Fibroblast of villous mesenchyme (primary cell): ENCODE measurements around the gene AZU1. TPM values are rescaled to one million over a fixed set of nuclear protein-coding genes. Genes with fewer than 3 reads are reported as not detected.
"Not testable (repeated sequence)": the region's sequence is repeated elsewhere in the genome, so short reads cannot be mapped to it uniquely, and the experiment has no call there.

ENCODE experiments used
- DNase-seq: peaks from one replicate; pipeline ENCODE4 v3.0.0-alpha.2; 2010; ENCODE audit warnings: low read depth
- H3K4me3 ChIP-seq: 2 replicates; pipeline ENCODE4 v1.5.1; 2011; ENCODE audit warnings: low read depth, mild to moderate bottlenecking, low read length
- CTCF ChIP-seq: IDR thresholded peaks from 2 replicates; pipeline ENCODE4 v1.5.1; 2012; ENCODE audit warnings: low read depth, mild to moderate bottlenecking, low read length; ENCODE audit not compliant: insufficient read depth
- total RNA-seq: library from RNA; depleted of rRNA; stranded (reverse); fragments of >200 nt; gene quantifications from 2 replicates; pipeline ENCODE4 v1.2.3, GENCODE V29; 2012

Gene AZU1
- total RNA-seq, 1 donor, result not detected

- H3K4me3 ChIP-seq, result no peak overlapping the region
- DNase-seq, result no peak
- TF ChIP-seq CTCF, result no peak
Observed at GRCh38 chr19:815079-815774, 12.4 kb upstream of the AZU1 start.

GRCh38 chr19:815775-816499 lies 11.7 kb upstream of the AZU1 start:
- TF ChIP-seq CTCF, result no peak
- no peak for DNase-seq
- H3K4me3 ChIP-seq, result no peak overlapping the region

GRCh38 chr19:816500-816857 lies 11.2 kb upstream of the AZU1 start:
- no peak overlapping the region for H3K4me3 ChIP-seq
- no peak for TF ChIP-seq CTCF

GRCh38 chr19:820212-820611 lies 7.4 kb upstream of the AZU1 start:
- not testable (repeated sequence) for H3K4me3 ChIP-seq, DNase-seq

More at GRCh38 chr19:816500-816857, 11.2 kb upstream of the AZU1 start:
- no peak for DNase-seq

- DNase-seq, result no peak
- no peak for TF ChIP-seq CTCF
- peak overlapping the region; percentile 51 for H3K4me3 ChIP-seq
Observed at GRCh38 chr19:821231-821824, 6.3 kb upstream of the AZU1 start.

- H3K4me3 ChIP-seq, result peak within 1 kb of the TSS; percentile 51
- no peak for TF ChIP-seq CTCF
- no peak for DNase-seq
Observed at GRCh38 chr19:821825-822503, 5.7 kb upstream of the AZU1 start, which contains the start of gene PLPPR3. PLPPR3 (minus strand) TSS chr19:821955; CDS start chr19:821559, 396 bp downstream.

GRCh38 chr19:823565-824121 lies 4.0 kb upstream of the AZU1 start:
- TF ChIP-seq CTCF, result no peak
- DNase-seq, result no peak
- H3K4me3 ChIP-seq, result no peak overlapping the region
